GM18909 (cell line): Measurements from ENCODE around the gene TUNAR.

Experiments used
- ATAC-seq: cut with Tn5 transposase; IDR thresholded peaks from one replicate; pipeline ENCODE4 v1.9.1; 2021; ENCODE audit warnings: mild to moderate bottlenecking; ENCODE audit not compliant: unreplicated experiment, poor library complexity

TUNAR gene

GRCh38 chr14:95870772-95871171 is 5.9 kb upstream of the TUNAR start:
- ATAC-seq = no peak

GRCh38 chr14:95871531-95871930 is 5.1 kb upstream of the TUNAR start:
- ATAC-seq = no peak

GRCh38 chr14:95872777-95873176 is 3.9 kb upstream of the TUNAR start:
- no peak for ATAC-seq

DNA sequence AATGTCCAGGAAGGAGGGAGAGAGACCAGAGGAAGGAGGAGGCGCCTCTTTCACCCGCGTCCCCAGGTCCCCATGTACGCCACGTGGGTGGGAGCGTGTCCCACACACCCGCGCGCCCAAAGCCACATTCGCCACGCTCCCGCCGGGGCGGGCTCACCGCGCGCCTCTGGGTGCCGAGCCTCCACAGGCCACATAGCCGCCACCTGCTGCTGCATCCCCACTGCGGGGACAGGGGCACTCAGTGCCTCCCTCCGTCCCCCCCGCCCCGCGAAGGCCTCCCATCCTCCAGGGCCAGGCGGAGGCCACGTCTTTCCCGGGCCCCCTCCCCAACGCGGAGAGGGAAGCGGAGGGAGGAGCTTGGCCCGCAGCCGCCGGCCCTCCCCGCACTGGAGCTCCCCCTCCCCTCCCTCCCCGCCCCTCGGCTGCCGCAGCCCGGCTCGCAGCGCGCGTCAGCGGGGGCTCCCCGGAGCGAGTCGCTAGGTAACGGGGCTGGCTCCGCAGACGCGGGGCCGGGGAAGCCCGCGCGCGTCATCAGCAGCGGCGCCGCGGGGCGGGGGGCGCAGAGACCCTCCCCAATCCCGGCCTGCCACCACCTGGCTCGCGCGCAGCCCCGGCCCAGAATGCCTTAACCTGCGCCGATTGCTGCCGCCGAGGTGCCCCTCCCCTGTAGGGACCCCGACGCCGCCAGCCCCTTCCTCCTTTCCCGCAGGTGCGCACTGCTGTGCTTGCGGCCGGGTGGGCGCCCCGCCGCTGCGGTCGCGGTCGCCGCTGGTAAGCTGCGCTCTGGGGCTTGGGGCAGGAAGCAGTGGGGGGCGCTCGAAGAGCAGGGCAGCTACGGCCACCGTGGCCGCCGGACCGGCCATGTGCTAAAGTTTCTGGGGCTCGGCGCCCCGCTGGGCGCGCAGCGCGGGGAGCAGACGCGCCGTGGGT is 536 bp upstream of the TUNAR start:
- ATAC-seq = no peak

GRCh38 chr14:95877633-95878032 is 1.0 kb downstream of the TUNAR start:
- ATAC-seq = no peak

DNA sequence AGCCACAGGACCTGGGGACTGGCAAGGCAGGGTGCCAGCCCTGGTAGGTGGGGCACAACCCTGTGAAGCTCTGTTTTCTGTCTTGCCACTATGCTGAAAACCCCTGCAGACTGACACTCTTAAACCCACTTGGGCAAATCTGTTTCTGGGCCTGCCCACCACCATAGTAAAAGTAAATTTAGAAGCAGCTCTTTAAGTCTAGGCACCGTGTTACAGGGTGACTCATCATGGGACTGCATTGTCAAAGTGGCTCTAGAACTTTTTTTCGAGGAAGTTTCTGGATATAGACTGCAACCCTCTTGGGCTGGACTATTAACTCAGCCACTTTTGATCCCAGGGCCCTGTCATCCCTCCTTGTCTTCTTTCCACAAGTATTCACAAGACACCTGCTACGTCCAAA is 7.7 kb downstream of the TUNAR start:
- ATAC-seq = no peak

DNA sequence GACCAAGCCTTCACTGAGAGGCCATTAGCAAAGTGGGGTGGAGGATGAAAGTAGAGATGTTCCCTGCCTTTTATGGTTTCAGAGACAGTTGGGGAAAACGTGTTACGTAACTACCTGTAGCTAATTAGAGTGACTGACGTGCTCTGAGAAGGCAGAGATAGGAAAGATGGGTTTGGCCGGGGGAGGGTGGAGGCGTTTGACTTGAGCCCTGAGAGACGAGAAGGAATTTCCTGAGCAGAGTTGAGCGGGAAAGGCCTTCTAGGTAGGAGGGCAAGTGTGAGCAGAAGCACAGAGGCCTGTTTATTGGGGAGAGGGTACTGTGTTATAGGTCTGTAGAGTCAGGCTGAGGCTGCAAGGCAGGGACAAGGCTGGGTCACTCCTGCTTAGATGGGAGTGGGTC is 8.6 kb downstream of the TUNAR start:
- ATAC-seq = no peak

- ATAC-seq = no peak
Measured at GRCh38 chr14:95885866-95886265, 9.2 kb downstream of the TUNAR start.

DNA sequence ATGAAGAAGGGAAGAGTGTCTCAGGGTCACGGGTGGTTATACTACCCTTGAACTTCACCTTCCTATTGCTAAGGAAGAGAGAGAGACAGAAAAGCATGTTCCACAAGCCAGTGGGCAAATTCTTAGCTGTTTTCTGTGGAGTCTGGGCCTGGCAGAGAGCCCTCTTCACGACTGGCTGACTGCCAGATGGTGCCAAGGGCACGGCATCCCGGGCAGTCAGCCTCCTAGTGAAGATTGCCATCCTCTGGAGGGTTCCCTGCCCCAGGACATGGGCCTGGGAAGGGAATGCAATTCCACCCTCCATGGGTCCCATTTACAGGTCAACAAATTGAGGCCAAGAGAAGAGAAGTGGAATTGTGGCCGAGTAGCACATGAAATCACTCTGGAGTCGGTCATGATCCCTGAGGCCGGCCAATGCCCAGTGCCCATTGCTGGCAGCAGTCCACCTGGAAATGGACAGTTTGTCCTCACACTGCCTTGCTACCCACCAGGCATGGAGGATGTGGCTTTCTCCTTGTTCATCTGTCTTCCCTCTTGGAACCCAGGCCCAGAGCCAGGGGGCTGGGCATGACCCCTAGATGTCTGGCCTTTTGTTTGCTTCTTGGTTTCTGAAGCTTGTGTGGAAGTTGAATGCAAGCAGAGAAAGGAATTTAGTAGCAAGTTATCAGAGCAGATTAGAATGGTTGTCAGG is 9.9 kb downstream of the TUNAR start:
- ATAC-seq = no peak

DNA sequence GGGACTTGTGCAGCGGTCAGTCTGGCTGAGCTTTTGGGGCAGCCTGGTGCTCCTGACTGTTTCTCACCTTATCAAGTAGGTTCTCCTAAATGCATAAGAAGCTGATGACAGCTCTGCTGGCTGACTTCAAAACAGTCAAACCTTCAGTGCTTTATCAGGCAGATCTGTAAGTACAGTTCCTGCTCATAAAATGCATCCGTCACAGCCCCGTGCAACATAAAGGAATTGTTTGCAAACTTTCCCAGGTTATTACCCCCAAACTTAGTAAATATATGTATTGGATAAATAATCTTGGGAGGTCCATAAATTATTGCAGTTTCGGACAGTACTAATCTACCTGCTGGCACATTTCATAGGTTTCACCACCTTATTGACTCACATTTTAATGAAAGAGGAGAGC is 10.7 kb downstream of the TUNAR start:
- no peak for ATAC-seq

DNA sequence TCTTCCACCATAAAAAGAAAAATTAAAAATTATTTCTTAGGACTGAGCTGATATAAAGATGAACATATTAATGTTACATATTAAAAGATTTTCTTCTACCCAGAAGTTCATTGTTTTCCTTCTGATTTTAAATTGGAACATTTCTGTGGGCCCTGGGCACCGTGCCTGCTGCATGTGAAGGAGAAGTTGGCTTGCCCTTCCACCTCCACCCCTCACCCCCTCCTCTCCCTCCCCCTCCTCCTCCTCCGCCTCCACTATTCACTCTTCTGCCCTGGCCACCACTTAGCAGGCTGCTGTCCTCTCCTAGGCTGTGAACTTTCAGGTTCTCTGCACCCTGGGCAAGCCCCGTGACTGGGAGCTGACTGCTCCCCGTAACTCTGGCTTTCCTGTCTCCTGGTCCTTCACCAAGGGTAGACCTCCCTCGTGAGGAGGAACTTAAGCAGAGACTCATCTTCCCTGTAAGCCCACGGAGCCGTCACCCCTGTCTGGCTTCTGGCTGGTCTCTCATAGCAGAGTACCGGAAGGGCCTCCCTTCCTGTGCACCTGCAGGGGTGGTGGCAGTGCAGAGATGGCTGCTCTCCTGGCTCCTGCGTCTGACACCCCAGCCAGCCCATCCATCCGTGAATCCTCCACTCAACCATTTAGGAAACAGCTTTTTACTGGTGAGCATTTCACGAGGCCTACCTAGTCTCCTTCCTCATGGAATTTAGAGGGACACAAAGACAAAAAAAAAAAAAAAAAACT is 12.8 kb downstream of the TUNAR start:
- ATAC-seq = no peak

GRCh38 chr14:95891742-95892141 is 15.1 kb downstream of the TUNAR start:
- no peak for ATAC-seq

DNA sequence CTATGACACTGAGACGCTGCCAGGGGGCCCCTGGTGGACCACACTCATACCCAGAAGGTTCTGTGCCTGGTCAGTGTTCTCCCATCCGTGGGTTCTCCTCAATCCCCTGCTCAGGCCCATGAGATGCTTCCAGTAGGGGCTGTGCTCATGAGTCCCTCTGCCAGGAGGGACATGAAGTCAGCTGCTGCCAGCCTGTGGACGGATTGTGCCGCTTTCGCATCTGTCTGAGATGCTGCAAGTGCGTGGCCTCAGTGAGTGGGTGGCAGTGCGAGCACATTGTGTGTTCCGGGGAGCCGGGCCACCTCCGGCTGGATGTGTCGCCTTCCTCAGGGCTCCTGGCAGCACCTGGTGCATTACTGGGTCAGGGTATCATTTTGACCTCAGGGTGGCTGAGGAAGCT is 15.5 kb downstream of the TUNAR start:
- no peak for ATAC-seq

DNA sequence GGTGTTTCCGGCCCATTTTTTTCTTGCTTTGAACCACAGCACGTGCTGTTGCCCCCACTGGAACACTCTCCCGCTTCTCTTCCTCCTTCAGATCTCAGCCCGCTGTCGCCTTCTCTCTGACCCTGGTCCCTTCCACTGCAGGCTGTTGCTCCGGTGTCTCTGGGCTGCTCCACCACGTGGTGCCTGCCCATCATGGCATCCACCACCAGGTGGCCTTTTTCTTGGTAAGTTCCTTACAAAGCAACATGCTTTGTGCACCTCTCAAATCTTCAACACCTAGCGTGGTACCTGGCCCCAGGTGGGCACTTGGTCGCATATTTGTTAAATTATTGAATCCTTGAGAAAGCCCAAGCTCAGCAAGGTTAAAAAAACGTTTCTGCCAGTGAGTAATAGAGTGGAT is 19.1 kb downstream of the TUNAR start:
- ATAC-seq = no peak

- no peak for ATAC-seq
Measured at GRCh38 chr14:95896498-95897135, 20.0 kb downstream of the TUNAR start.

GRCh38 chr14:95897280-95897679 is 20.6 kb downstream of the TUNAR start:
- no peak for ATAC-seq

- no peak for ATAC-seq
Measured at GRCh38 chr14:95901054-95901453, 24.4 kb downstream of the TUNAR start.

GRCh38 chr14:95902273-95902826 is 25.7 kb downstream of the TUNAR start:
- ATAC-seq = no peak

DNA sequence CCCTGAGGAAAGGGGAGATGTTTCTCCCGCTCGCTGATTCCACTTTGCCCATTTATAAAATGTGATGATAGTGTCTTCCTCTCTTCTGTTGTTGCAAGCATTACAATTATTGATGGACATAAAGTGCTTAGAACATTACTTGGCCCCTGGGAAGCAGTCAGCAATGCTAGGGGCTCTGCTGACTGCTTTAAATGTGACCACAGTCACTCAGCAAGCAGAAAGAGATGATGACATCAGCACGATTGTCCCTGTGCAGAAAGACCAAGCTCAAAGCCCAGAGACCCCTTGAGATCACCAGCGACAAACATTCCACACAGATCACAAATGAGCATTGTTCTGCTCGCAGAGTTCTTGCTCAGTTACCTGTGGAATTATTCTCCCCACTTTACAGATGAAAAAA is 26.5 kb downstream of the TUNAR start:
- no peak for ATAC-seq

- no peak for ATAC-seq
Measured at GRCh38 chr14:95903616-95904107, 27.0 kb downstream of the TUNAR start.
